Skeletal muscle satellite cell (primary cell): ENCODE results near the gene LRIF1.

Source experiments
- H3K27me3 ChIP-seq: 2 replicates; pipeline ENCODE4 v1.7.0; 2013; ENCODE audit warnings: low read length; ENCODE audit not compliant: control insufficient read depth, insufficient read depth
- H3K36me3 ChIP-seq: 2 replicates; pipeline ENCODE4 v1.7.0; 2013; ENCODE audit warnings: mild to moderate bottlenecking, control low read depth, low read length; ENCODE audit not compliant: insufficient read depth
- H3K4me1 ChIP-seq: 2 replicates; pipeline ENCODE4 v1.7.0; 2013; ENCODE audit warnings: low read length; ENCODE audit not compliant: control insufficient read depth, insufficient read depth
- H3K4me2 ChIP-seq: 2 replicates; pipeline ENCODE4 v1.7.0; 2013; ENCODE audit warnings: mild to moderate bottlenecking, low read length
- H3K4me3 ChIP-seq: 2 replicates; pipeline ENCODE4 v1.7.0; 2013; ENCODE audit warnings: low read length
- H3K9ac ChIP-seq: 2 replicates; pipeline ENCODE4 v1.7.0; 2013; ENCODE audit warnings: mild to moderate bottlenecking, low read depth, low read length, moderate library complexity
- H3K9me3 ChIP-seq: replicated peaks from 2 replicates; pipeline ENCODE4 v1.7.0; 2013; ENCODE audit warnings: mild to moderate bottlenecking, control low read depth, low read length

The LRIF1 gene

GRCh38 chr1:110914676-110915075 lies 49.0 kb downstream of the LRIF1 start:
- no peak overlapping the region for H3K4me2 ChIP-seq
- H3K9ac ChIP-seq = no peak overlapping the region
- no peaks in the 10 kb centered on the region for H3K4me1 ChIP-seq
- H3K9me3 ChIP-seq = no peaks in the 10 kb centered on the region
- H3K4me3 ChIP-seq = no peak overlapping the region
- H3K36me3 ChIP-seq = no peaks in the 10 kb centered on the region
- H3K27me3 ChIP-seq = no peaks in the 10 kb centered on the region

GRCh38 chr1:110912784-110913183 lies 50.9 kb downstream of the LRIF1 start:
- Histone ChIP-seq H3K36me3 (no peaks in the 10 kb centered on the region), H3K4me1 (no peaks in the 10 kb centered on the region), H3K4me2 (no peak overlapping the region), H3K27me3 (no peaks in the 10 kb centered on the region), H3K9ac (no peak overlapping the region), H3K4me3 (no peak overlapping the region), H3K9me3 (no peaks in the 10 kb centered on the region)

GRCh38 chr1:110903853-110904500 lies 59.7 kb downstream of the LRIF1 start:
- H3K4me2 ChIP-seq = no peak overlapping the region
- no peaks in the 10 kb centered on the region for H3K36me3 ChIP-seq

GRCh38 chr1:110902820-110903463 lies 60.8 kb downstream of the LRIF1 start:
- Histone ChIP-seq H3K4me3 (no peak overlapping the region), H3K9ac (no peak overlapping the region), H3K4me1 (no peaks in the 10 kb centered on the region)

More at GRCh38 chr1:110903853-110904500, 59.7 kb downstream of the LRIF1 start:
- no peak overlapping the region for H3K4me3 ChIP-seq
- H3K4me1 ChIP-seq = no peaks in the 10 kb centered on the region
- H3K9me3 ChIP-seq = no peaks in the 10 kb centered on the region
- H3K9ac ChIP-seq = no peak overlapping the region
- H3K27me3 ChIP-seq = no peaks in the 10 kb centered on the region

GRCh38 chr1:110899458-110899843 lies 64.3 kb downstream of the LRIF1 start:
- H3K9ac ChIP-seq = no peak overlapping the region
- no peaks in the 10 kb centered on the region for H3K27me3 ChIP-seq
- H3K4me1 ChIP-seq = no peaks in the 10 kb centered on the region
- no peak overlapping the region for H3K4me3 ChIP-seq
- no peaks in the 10 kb centered on the region for H3K9me3 ChIP-seq
- H3K36me3 ChIP-seq = no peaks in the 10 kb centered on the region
- H3K4me2 ChIP-seq = no peak overlapping the region

More at GRCh38 chr1:110902820-110903463, 60.8 kb downstream of the LRIF1 start:
- Histone ChIP-seq H3K27me3 (no peaks in the 10 kb centered on the region), H3K4me2 (no peak overlapping the region), H3K9me3 (no peaks in the 10 kb centered on the region), H3K36me3 (no peaks in the 10 kb centered on the region)

- Histone ChIP-seq H3K9me3 (no peaks in the 10 kb centered on the region), H3K4me2 (no peak overlapping the region), H3K36me3 (no peaks in the 10 kb centered on the region), H3K4me1 (no peaks in the 10 kb centered on the region), H3K4me3 (no peak overlapping the region), H3K9ac (no peak overlapping the region), H3K27me3 (no peaks in the 10 kb centered on the region)
Observed at GRCh38 chr1:110898734-110899457, 64.8 kb downstream of the LRIF1 start.

GRCh38 chr1:110897681-110898080 lies 66.0 kb downstream of the LRIF1 start:
- Histone ChIP-seq H3K36me3 (no peaks in the 10 kb centered on the region), H3K27me3 (no peaks in the 10 kb centered on the region), H3K9me3 (no peaks in the 10 kb centered on the region), H3K4me2 (no peak overlapping the region), H3K4me3 (no peak overlapping the region), H3K4me1 (no peaks in the 10 kb centered on the region), H3K9ac (no peak overlapping the region)
